H4 (cell line): ENCODE results near the gene NUDT21. TPM values are rescaled to one million over a fixed set of nuclear protein-coding genes. Genes with fewer than 3 reads are reported as not detected.
"Not testable (repeated sequence)": the region's sequence is repeated elsewhere in the genome, so short reads cannot be mapped to it uniquely, and the experiment has no call there.

Source experiments
- DNase-seq: peaks from one replicate; pipeline ENCODE4 v3.0.0-alpha.2; 2015; ENCODE audit warnings: low spot score
- total RNA-seq: library from RNA; depleted of rRNA; stranded (reverse); fragments of >200 nt; shearing (Covaris generic); gene quantifications from 2 replicates; pipeline ENCODE4 v1.2.3, GENCODE V29; 2014; rRNA removed

The NUDT21 gene
- total RNA-seq, result 93.0 and 147 TPM in 2 replicates

GRCh38 chr16:56450986-56451752, at the start of gene NUDT21, which contains the start of gene OGFOD1:
Gene NUDT21 (minus strand): TSS chr16:56451332. CDS start chr16:56451202, 130 bp downstream.
Gene OGFOD1 (plus strand): TSS chr16:56451554. CDS start chr16:56451613, 59 bp downstream.
- peak; percentile 97 for DNase-seq

- DNase-seq, result no peak
These were observed 42.7 kb upstream of the NUDT21 start for GRCh38 chr16:56493815-56494214.

- no peak for DNase-seq
These were observed 42.0 kb upstream of the NUDT21 start for GRCh38 chr16:56493126-56493525.

- DNase-seq, result no peak
These were observed 40.6 kb upstream of the NUDT21 start for GRCh38 chr16:56491657-56492261.

GRCh38 chr16:56488868-56489267, 37.7 kb upstream of the NUDT21 start:
- DNase-seq, result not testable (repeated sequence)

GRCh38 chr16:56488035-56488434, 36.9 kb upstream of the NUDT21 start:
- no peak for DNase-seq

GRCh38 chr16:56483394-56483793, 32.3 kb upstream of the NUDT21 start:
- no peak for DNase-seq

- DNase-seq, result no peak
These were observed 31.6 kb upstream of the NUDT21 start for GRCh38 chr16:56482683-56483236.

- DNase-seq, result no peak
These were observed 30.5 kb upstream of the NUDT21 start for GRCh38 chr16:56481468-56482122.

- DNase-seq, result no peak
These were observed 29.8 kb upstream of the NUDT21 start for GRCh38 chr16:56480776-56481467.

- DNase-seq, result no peak
These were observed 28.3 kb upstream of the NUDT21 start for GRCh38 chr16:56479469-56479868.

GRCh38 chr16:56478281-56479049, 27.3 kb upstream of the NUDT21 start:
- no peak for DNase-seq

- peak; percentile 59 for DNase-seq
These were observed 26.2 kb upstream of the NUDT21 start for GRCh38 chr16:56477096-56477878.

GRCh38 chr16:56475201-56475600, 24.1 kb upstream of the NUDT21 start:
- no peak for DNase-seq

GRCh38 chr16:56470666-56471065, 19.5 kb upstream of the NUDT21 start:
- DNase-seq, result no peak

GRCh38 chr16:56470232-56470631, 19.1 kb upstream of the NUDT21 start:
- no peak for DNase-seq

- DNase-seq, result no peak
These were observed 18.6 kb upstream of the NUDT21 start for GRCh38 chr16:56469748-56470147.

- no peak for DNase-seq
These were observed 17.7 kb upstream of the NUDT21 start for GRCh38 chr16:56468800-56469199.

- DNase-seq, result no peak
These were observed 15.2 kb upstream of the NUDT21 start for GRCh38 chr16:56466344-56466743.

GRCh38 chr16:56463153-56463552, 12.0 kb upstream of the NUDT21 start:
- no peak for DNase-seq
